K562 (cell line): ENCODE data around the gene KLHL15. TPM values are rescaled to one million over a fixed set of nuclear protein-coding genes. Genes with fewer than 3 reads are reported as not detected.

Source experiments
- ASH1L ChIP-seq: fragments of 450-650 bp; IDR thresholded peaks from 2 replicates; pipeline ENCODE4 v1.6.1; 2018; ENCODE audit warnings: borderline replicate concordance, mild to moderate bottlenecking, low read depth; ENCODE audit not compliant: partially characterized antibody
- CTBP1 ChIP-seq: fragments of 450-650 bp; IDR thresholded peaks from 2 replicates; pipeline ENCODE4 v1.6.1; 2016; ENCODE audit warnings: borderline replicate concordance
- DEAF1 ChIP-seq: fragments of 450-650 bp; formaldehyde crosslinking; IDR thresholded peaks from 2 replicates; pipeline ENCODE4 v1.4.0; 2020; ENCODE audit warnings: mild to moderate bottlenecking, moderate library complexity
- EGR1 ChIP-seq: fragments of 450-650 bp; conservative IDR thresholded peaks from 2 replicates; pipeline ENCODE4 v1.6.1; 2017; ENCODE audit warnings: mild to moderate bottlenecking
- ELF1 ChIP-seq: fragments of 200-800 bp; sonication (Bioruptor generic); IDR thresholded peaks from 2 replicates; pipeline ENCODE4 v1.6.1; 2016; ENCODE audit warnings: missing genetic modification characterization, missing compliant biosample characterization
- ETV6 ChIP-seq, 3 experiments: fragments of 150-350 bp in 1 of 3; sonication (generic) in 1 of 3; formaldehyde crosslinking in 1 of 3; IDR thresholded peaks; 2 replicates each; pipeline versions ENCODE4 v1.6.1 to v1.8.0; 2014 to 2022; ENCODE audit warnings: borderline replicate concordance in 2 of 3, low read depth in 2 of 3, antibody characterized with exemption in 1 of 3, low read length in 1 of 3, mild to moderate bottlenecking in 1 of 3, missing genetic modification reagents in 1 of 3
- FIP1L1 ChIP-seq: fragments of 200-400 bp; formaldehyde crosslinking; IDR thresholded peaks from 2 replicates; pipeline ENCODE4 v1.6.1; 2018; ENCODE audit warnings: mild to moderate bottlenecking, low read depth, low read length; ENCODE audit not compliant: poor library complexity, severe bottlenecking
- FOXJ2 ChIP-seq: fragments of 200-800 bp; sonication (Bioruptor generic); IDR thresholded peaks from 2 replicates; pipeline ENCODE4 v1.6.1; 2016; ENCODE audit warnings: missing genetic modification characterization, missing compliant biosample characterization
- KDM5B ChIP-seq: fragments of 200-600 bp; sonication (generic); IDR thresholded peaks from 2 replicates; pipeline ENCODE4 v1.6.1; 2012; ENCODE audit warnings: low read depth, mild to moderate bottlenecking, moderate library complexity, low read length, control low read depth, inconsistent platforms; ENCODE audit not compliant: insufficient replicate concordance
- NCOR1 ChIP-seq: fragments of 450-650 bp; IDR thresholded peaks from 2 replicates; pipeline ENCODE4 v1.6.1; 2016; ENCODE audit warnings: mild to moderate bottlenecking, moderate library complexity
- NFE2 ChIP-seq: IDR thresholded peaks from 2 replicates; pipeline ENCODE4 v1.6.1; 2014; ENCODE audit warnings: antibody characterized with exemption, low read depth
- NUFIP1 ChIP-seq: fragments of 450-650 bp; IDR thresholded peaks from 2 replicates; pipeline ENCODE4 v1.6.1; 2018; ENCODE audit not compliant: partially characterized antibody
- POLR2A ChIP-seq: fragments of 450-650 bp; conservative IDR thresholded peaks from 2 replicates; pipeline ENCODE4 v1.6.1; 2016
- POLR2B ChIP-seq: fragments of 450-650 bp; IDR thresholded peaks from 2 replicates; pipeline ENCODE4 v1.6.1; 2018; ENCODE audit warnings: low read depth; ENCODE audit not compliant: partially characterized antibody
- TBL1XR1 ChIP-seq, 2 experiments: IDR thresholded peaks; 2 replicates each; pipeline ENCODE4 v1.6.1; 2012; ENCODE audit warnings: improper control_type of control experiment in 2 of 2, low read length in 2 of 2, mild to moderate bottlenecking in 1 of 2
- ZKSCAN3 ChIP-seq: fragments of 250-450 bp; sonication (Bioruptor Pico); IDR thresholded peaks from 2 replicates; pipeline ENCODE4 v1.4.0; 2020
- ZKSCAN8 ChIP-seq: fragments of 200-800 bp; sonication (Bioruptor generic); IDR thresholded peaks from 2 replicates; pipeline ENCODE4 v1.6.1; 2016; ENCODE audit warnings: missing genetic modification characterization, missing compliant biosample characterization
- ZNF175 ChIP-seq: fragments of 200-800 bp; sonication (Bioruptor generic); IDR thresholded peaks from 2 replicates; pipeline ENCODE4 v1.6.1; 2016; ENCODE audit warnings: low read depth, mild to moderate bottlenecking, missing genetic modification characterization, missing compliant biosample characterization
- ZNF583 ChIP-seq: fragments of 250-450 bp; sonication (Bioruptor Pico); IDR thresholded peaks from 2 replicates; pipeline ENCODE4 v1.4.0; 2020
- polyA plus RNA-seq, 8 experiments: library from polyadenylated mRNA; depleted of rRNA in 4 of 8; stranded (reverse) in 5 of 8; unstranded in 3 of 8; fragments of >200 nt; fragmentation: Nextera tagmentation in 2 of 8; fragmentation: Illumina TruSeq in 1 of 8; extraction: Ambion mirVana in 2 of 8; extraction: Trizol in 1 of 8; gene quantifications; 2 replicates each; pipeline versions ENCODE4 v1.2.1 to v1.2.3, GENCODE V29; 2011 to 2014; ENCODE audit warnings: inconsistent platforms in 1 of 8, missing spikeins in 1 of 8
- total RNA-seq, 7 experiments: library from RNA; depleted of rRNA in 6 of 7; stranded (reverse); fragments of >200 nt in 6 of 7; fragmentation: Illumina TruSeq in 2 of 7; extraction: Trizol in 2 of 7; gene quantifications; 2 replicates each; pipeline versions ENCODE4 v1.2.1 to v1.2.3, GENCODE V29; 2011 to 2021; ENCODE audit warnings: low replicate concordance in 1 of 7
- TF ChIP-seq, protein P1 (sequence below), 2 experiments: fragments of 450-650 bp; conservative IDR thresholded peaks; 2 replicates each; pipeline ENCODE4 v1.6.1; 2017; ENCODE audit warnings: mild to moderate bottlenecking in 2 of 2, moderate library complexity in 2 of 2
- TF ChIP-seq, protein P2 (sequence below): fragments of 200-800 bp; sonication (Bioruptor generic); IDR thresholded peaks from 2 replicates; pipeline ENCODE4 v1.6.1; 2017; ENCODE audit warnings: missing genetic modification characterization, missing compliant biosample characterization
- TF ChIP-seq, protein P3 (sequence below): fragments of 450-650 bp; IDR thresholded peaks from 2 replicates; pipeline ENCODE4 v1.6.1; 2016; ENCODE audit warnings: low read depth, mild to moderate bottlenecking, moderate library complexity

KLHL15 gene
- total and polyA plus RNA-seq, 9 of the 15 experiments (the other 6 are each of a cell fraction or from before 2014, with no cell fraction given) = 3.0 to 12.4 (median 7.6) TPM

DNA sequence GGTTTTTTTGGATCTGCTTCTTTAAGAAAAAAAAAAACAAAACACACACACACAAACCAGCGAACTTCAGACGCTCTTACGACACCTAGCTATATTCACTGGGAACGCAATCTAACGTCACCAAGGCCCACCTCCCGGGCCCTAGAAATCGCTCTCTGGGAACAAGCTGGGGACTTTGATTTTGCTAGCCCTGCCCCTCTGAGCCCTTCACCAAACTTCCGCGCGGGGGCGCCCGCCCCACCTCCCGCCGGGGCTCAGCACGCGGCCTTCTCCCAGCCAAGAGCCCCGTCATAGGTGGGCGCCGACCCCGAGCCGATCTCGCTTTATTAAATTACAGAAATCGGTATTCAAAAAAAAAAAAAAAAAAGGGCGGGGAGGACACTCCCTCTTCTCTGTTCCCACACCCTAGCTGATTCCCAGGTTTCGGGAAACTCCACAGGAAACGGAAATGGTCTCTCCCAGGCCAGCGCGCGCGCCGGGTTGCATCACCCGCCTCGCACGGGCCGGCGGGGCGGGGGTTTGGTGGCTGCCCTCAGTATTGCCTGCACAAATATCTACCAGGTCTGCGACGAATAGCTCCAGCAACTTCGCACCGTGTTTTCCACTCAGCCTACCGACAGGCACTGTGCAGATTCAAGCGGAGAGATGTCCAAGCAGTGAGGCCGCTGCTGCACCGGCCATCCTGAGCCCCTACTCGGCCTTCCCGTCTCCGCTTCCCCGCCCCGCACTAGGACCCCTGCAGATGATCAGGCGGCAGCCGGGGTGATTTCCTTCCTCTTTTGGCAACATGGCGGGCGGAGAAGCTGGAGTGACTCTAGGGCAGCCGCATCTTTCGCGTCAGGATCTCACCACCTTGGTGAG lies 27.4 kb upstream of the KLHL15 start, which contains the start of gene EIF2S3 (continued):
- TF ChIP-seq ETV6 (IDR thresholded peaks at IDR 0.05; ENCODE audit: borderline replicate concordance in 1 of 2, low read depth in 2 of 2, low read length in 1 of 2) = peak in 1 of 2 experiments; percentile 54; a peak in 1 of 4 replicates
- TF ChIP-seq ETV6 (CRISPR knock-in tag; IDR thresholded peaks at IDR 0.05; ENCODE audit: borderline replicate concordance) = no peak
- TF ChIP-seq FOXJ2 = peak; percentile 66; the same call in 1 of the 2 replicates
- peak; percentile 83 for TF ChIP-seq POLR2B
- TF ChIP-seq ASH1L = no peak
- peak; percentile 74 for TF ChIP-seq ELF1 (tag)
- no peak for TF ChIP-seq NUFIP1
- TF ChIP-seq ZKSCAN8 (CRISPR knock-in tag) = no peak
- TF ChIP-seq POLR2A = peak; percentile 94
- TF ChIP-seq NCOR1 = peak; percentile 64
- TF ChIP-seq DEAF1 (CRISPR knock-in tag) = 0 out of 2 replicates have a peak, but pooled peaks have one; percentile 22
- peak; percentile 15; the same call in 1 of the 2 replicates for TF ChIP-seq EGR1
- TF ChIP-seq FIP1L1 = peak; percentile 70
- TF ChIP-seq TBL1XR1 (IDR thresholded peaks at IDR 0.05; ENCODE audit: low read length in 2 of 2) = peak in 1 of 2 experiments; percentile 33; a peak in 1 of 4 replicates
- TF ChIP-seq NFE2 = peak; percentile 94
- 0 out of 2 replicates have a peak, but pooled peaks have one; percentile 33 for TF ChIP-seq ZNF175 (CRISPR knock-in tag)
- TF ChIP-seq KDM5B = peak; percentile 78
- TF ChIP-seq, protein P1, sequence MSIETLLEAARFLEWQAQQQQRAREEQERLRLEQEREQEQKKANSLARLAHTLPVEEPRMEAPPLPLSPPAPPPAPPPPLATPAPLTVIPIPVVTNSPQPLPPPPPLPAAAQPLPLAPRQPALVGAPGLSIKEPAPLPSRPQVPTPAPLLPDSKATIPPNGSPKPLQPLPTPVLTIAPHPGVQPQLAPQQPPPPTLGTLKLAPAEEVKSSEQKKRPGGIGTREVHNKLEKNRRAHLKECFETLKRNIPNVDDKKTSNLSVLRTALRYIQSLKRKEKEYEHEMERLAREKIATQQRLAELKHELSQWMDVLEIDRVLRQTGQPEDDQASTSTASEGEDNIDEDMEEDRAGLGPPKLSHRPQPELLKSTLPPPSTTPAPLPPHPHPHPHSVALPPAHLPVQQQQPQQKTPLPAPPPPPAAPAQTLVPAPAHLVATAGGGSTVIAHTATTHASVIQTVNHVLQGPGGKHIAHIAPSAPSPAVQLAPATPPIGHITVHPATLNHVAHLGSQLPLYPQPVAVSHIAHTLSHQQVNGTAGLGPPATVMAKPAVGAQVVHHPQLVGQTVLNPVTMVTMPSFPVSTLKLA (conservative IDR thresholded peaks at IDR 0.05) = peak; percentile 88 to 91
- TF ChIP-seq, protein P2, sequence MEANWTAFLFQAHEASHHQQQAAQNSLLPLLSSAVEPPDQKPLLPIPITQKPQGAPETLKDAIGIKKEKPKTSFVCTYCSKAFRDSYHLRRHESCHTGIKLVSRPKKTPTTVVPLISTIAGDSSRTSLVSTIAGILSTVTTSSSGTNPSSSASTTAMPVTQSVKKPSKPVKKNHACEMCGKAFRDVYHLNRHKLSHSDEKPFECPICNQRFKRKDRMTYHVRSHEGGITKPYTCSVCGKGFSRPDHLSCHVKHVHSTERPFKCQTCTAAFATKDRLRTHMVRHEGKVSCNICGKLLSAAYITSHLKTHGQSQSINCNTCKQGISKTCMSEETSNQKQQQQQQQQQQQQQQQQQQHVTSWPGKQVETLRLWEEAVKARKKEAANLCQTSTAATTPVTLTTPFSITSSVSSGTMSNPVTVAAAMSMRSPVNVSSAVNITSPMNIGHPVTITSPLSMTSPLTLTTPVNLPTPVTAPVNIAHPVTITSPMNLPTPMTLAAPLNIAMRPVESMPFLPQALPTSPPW (CRISPR knock-in tag) = peak; percentile 94
- no peak for TF ChIP-seq ZNF583
- TF ChIP-seq ZKSCAN3 (CRISPR knock-in tag) = no peak
- TF ChIP-seq, protein P3, sequence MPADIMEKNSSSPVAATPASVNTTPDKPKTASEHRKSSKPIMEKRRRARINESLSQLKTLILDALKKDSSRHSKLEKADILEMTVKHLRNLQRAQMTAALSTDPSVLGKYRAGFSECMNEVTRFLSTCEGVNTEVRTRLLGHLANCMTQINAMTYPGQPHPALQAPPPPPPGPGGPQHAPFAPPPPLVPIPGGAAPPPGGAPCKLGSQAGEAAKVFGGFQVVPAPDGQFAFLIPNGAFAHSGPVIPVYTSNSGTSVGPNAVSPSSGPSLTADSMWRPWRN = peak; percentile 73
- peak; percentile 47; the same call in 1 of the 2 replicates for TF ChIP-seq CTBP1
